SH-SY5Y (cell line): Measurements from ENCODE around the gene HS6ST2.

Experiments
- GATA2 ChIP-seq: IDR thresholded peaks from 2 replicates; pipeline ENCODE4 v1.6.1; 2011; ENCODE audit warnings: mild to moderate bottlenecking, low read depth, low read length
- GATA3 ChIP-seq: IDR thresholded peaks from 2 replicates; pipeline ENCODE4 v1.6.1; 2011; ENCODE audit warnings: low read depth, mild to moderate bottlenecking, low read length, moderate library complexity

HS6ST2 gene

GRCh38 chrX:132883358-132883915 lies 75.0 kb downstream of the HS6ST2 start:
- TF ChIP-seq GATA3 = no peak
- TF ChIP-seq GATA2 = no peak

GRCh38 chrX:132877954-132878536 lies 80.4 kb downstream of the HS6ST2 start:
- no peak for TF ChIP-seq GATA3
- 0 out of 2 replicates have a peak, but pooled peaks have one; percentile 20 for TF ChIP-seq GATA2

GRCh38 chrX:132876523-132877338 lies 81.7 kb downstream of the HS6ST2 start:
- TF ChIP-seq GATA3 (no peak), GATA2 (no peak)

GRCh38 chrX:132875650-132876522 lies 82.5 kb downstream of the HS6ST2 start:
- TF ChIP-seq GATA3 = no peak
- no peak for TF ChIP-seq GATA2

GRCh38 chrX:132862562-132862961 lies 95.9 kb downstream of the HS6ST2 start:
- TF ChIP-seq GATA3 (no peak), GATA2 (no peak)

GRCh38 chrX:132861076-132861475 lies 97.4 kb downstream of the HS6ST2 start:
- TF ChIP-seq GATA3 (no peak), GATA2 (no peak)

- TF ChIP-seq GATA2 (no peak), GATA3 (no peak)
Measured at GRCh38 chrX:132860200-132860599, 98.2 kb downstream of the HS6ST2 start.

GRCh38 chrX:132858018-132858417 lies 100.4 kb downstream of the HS6ST2 start:
- TF ChIP-seq GATA3 = no peak
- no peak for TF ChIP-seq GATA2

- TF ChIP-seq GATA3 = no peak
- TF ChIP-seq GATA2 = no peak
Measured at GRCh38 chrX:132855780-132856341, 102.6 kb downstream of the HS6ST2 start.

GRCh38 chrX:132853040-132853439 lies 105.4 kb downstream of the HS6ST2 start:
- no peak for TF ChIP-seq GATA3
- no peak for TF ChIP-seq GATA2

GRCh38 chrX:132848296-132848970 lies 110.0 kb downstream of the HS6ST2 start:
- TF ChIP-seq GATA2 (no peak), GATA3 (no peak)

GRCh38 chrX:132843363-132843762 lies 115.1 kb downstream of the HS6ST2 start:
- TF ChIP-seq GATA3 (no peak), GATA2 (no peak)
